Measurements from ENCODE around the gene ERICH4.

The ERICH4 gene

DNA sequence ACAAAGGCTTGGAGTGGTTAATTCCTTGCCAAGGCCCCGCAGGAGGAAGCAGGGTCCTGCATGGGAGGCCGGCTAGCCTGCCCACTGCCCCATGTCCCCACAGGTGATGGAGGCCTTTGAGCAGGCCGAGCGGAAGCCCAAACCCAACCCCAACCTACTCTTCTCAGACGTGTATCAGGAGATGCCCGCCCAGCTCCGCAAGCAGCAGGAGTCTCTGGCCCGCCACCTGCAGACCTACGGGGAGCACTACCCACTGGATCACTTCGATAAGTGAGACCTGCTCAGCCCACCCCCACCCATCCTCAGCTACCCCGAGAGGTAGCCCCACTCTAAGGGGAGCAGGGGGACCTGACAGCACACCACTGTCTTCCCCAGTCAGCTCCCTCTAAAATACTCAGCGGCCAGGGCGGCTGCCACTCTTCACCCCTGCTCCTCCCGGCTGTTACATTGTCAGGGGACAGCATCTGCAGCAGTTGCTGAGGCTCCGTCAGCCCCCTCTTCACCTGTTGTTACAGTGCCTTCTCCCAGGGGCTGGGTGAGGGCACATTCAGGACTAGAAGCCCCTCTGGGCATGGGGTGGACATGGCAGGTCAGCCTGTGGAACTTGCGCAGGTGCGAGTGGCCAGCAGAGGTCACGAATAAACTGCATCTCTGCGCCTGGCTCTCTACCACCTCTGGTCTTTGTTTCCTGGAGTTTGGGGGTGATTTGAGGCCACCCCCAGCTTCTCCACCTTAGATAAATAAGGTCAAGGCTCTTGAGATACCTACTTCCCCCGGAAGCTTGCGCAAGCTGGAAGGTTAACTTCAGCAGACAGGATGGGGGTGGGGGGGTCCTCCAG lies 18.4 kb upstream of the ERICH4 start:
- TF ChIP-seq, protein P1, sequence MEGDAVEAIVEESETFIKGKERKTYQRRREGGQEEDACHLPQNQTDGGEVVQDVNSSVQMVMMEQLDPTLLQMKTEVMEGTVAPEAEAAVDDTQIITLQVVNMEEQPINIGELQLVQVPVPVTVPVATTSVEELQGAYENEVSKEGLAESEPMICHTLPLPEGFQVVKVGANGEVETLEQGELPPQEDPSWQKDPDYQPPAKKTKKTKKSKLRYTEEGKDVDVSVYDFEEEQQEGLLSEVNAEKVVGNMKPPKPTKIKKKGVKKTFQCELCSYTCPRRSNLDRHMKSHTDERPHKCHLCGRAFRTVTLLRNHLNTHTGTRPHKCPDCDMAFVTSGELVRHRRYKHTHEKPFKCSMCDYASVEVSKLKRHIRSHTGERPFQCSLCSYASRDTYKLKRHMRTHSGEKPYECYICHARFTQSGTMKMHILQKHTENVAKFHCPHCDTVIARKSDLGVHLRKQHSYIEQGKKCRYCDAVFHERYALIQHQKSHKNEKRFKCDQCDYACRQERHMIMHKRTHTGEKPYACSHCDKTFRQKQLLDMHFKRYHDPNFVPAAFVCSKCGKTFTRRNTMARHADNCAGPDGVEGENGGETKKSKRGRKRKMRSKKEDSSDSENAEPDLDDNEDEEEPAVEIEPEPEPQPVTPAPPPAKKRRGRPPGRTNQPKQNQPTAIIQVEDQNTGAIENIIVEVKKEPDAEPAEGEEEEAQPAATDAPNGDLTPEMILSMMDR (IDR thresholded peaks at IDR 0.05; ENCODE audit: borderline replicate concordance, insufficient read depth, low read depth, low read length), result no peak
- no peak overlapping the region for H3K4me3 ChIP-seq (ENCODE audit: low read depth, low read length)

DNA sequence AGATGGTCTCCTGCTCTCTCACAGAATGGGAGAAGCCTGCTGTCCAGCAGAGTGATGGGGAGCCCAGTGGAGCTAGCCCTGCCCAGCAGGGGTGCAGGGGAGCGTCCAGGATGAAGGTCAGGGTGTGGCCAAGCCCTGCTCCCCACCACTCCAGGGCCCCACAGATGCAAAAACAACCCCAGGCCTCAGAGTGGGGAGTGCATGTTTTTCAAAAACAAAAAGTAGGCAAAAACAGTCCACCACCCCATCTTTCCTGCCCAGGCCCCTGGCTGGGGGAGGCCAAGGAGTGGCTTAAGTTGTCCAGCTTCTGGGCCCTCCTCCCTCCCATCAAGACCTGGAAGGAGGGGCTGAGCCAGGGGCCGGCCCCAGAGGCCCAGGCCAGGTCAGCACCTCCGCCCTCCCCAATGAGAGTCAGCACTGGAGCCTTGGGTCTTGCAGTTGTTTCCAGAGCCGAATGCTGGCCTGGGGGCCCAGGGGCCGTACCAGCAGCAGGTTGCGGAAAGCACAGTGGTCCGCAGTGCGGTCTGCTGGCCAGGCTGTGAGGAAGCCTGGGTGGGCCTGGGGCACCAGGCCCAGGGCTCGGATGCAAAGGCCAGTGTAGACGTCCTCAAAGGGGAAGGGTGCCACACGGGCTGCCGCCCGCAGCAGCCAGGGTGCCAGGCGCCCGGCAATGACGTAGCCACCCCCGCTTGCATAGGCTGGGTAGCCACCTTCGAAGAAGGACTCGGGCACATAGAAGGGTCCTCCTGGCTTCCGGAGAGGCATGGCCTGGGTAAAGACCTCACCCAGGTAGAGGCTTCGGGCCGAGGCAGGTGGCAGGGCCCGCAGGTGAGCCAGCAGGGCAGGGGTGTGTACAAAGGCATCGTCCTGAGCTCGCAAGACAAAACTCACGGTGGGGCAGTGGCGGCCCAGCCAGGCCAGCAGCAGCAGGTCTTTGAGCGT lies 17.5 kb upstream of the ERICH4 start:
- H3K4me3 ChIP-seq (ENCODE audit: low read depth, low read length), result no peak overlapping the region
- TF ChIP-seq, protein P1 (IDR thresholded peaks at IDR 0.05; ENCODE audit: borderline replicate concordance, insufficient read depth, low read depth, low read length), result no peak

DNA sequence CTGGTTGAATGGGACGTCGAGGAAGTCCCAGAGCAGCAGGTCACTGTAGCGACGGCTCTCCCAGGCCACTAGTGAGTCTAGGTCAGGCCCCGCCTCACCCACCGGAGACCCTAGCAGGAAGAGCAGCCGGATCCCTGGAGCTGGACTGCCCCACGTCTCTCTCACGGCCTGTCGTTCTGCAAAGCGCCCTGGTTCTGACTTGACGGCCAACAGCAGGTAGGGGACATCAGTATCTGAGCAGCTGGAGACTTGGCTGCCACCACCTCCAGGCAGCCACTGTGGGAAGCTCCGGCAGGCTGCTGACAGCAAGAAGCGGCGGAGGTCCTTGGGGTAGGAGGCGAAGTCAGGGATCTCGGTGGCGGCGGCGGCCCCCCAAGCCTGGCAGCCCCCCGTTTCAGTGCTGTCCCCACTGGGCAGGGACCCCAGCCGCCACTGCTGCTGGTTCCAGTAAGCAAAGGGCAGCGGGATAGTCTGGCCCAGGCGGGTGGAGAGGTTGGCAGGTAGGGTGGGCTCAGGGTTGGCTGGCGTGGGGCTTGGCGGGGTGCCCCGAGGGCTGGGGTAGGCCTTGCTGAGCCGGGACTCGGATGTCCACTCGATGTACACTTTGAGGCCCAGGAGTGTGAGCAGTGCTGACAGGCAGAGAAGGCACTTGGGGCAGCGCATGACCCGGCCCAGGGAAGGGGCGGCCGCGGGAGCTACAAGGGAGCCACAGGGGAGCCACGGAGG lies 16.7 kb upstream of the ERICH4 start:
- no peak overlapping the region for H3K4me3 ChIP-seq (ENCODE audit: low read depth, low read length)
- TF ChIP-seq, protein P1 (IDR thresholded peaks at IDR 0.05; ENCODE audit: borderline replicate concordance, insufficient read depth, low read depth, low read length), result no peak

DNA sequence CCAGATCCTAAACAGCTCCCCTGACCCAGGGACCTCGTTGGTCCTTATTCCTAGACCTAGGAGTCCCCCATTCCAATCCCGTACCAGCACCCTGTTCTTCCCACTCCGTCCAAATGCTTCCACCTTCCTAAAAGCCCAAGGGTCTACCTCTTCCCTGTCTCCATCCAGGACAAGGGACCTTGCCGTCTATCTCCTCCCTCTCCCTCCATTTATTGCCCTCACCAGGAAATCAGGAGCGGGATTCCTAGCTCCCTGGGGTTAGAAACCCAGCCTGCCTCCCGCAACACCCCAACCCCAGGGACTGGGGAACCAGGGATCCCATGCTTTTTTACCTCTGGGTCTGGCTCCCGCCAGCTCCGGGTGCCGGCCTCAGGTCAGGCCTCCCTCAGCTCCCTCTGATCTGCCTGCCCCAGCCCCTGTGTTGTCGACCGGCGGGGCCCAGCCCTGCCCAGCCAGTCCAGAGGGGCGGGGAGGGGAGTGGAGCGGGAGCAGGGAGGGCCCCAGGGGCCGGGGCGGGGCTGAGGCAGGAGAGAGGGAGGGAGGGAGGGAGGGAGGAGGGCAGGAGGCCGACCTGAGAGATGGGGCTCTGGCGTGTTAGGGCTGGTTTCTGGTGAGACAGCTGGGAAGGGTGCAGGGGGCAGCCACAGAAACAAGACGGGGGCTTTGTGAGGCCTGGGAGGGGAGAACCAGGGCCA lies 15.9 kb upstream of the ERICH4 start, which contains the start of gene B3GNT8:
Gene B3GNT8, minus strand, starts transcription at position 423 of the 695 bp plus-strand sequence. CDS start 596 bp downstream, outside the sequence.
- no peak within 1 kb of the TSS for H3K4me3 ChIP-seq (ENCODE audit: low read depth, low read length)
- TF ChIP-seq, protein P1 (IDR thresholded peaks at IDR 0.05; ENCODE audit: borderline replicate concordance, insufficient read depth, low read depth, low read length), result no peak

DNA sequence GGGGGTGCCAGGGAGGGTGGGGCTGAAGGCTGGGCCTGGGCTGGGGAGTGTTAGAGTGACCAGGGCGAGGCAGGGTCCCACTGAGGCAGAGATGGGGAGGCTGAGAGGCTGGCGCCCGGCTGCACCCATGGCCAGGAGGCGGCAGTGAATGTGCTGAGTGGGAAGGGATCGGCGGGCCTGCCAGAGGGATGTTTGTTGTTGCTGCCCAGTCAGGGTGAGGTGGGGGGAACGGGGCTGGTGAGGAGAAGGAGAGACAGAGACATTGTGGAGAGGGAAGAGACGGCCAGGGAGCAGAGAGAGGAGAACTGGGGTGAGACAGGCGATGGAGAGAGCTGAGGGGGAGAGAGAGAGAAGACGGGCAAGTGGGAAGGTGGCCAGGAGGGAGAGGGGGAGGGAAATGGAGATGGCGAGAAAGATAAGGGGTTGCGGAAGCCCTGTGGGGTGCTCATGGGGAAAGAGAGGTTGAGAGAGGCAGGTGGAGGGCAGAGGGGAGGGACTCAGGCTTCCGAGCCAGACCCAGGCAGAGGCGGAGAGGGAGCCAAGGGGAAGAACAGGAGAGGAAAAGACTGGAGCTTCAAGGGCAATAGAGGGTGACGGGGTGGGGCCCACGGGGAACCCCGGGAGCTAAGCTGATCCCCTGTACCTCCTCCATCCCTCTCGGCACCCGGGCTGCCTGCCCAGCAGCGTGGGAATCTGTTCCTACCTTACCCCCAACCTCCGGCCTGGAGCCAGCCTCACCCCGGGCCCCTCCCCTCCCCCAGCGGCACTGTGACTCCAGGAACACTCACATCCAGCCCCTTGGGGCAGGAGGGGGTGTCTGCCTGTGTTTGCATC lies 15.1 kb upstream of the ERICH4 start:
- TF ChIP-seq, protein P1 (IDR thresholded peaks at IDR 0.05; ENCODE audit: borderline replicate concordance, insufficient read depth, low read depth, low read length), result no peak
- no peak overlapping the region for H3K4me3 ChIP-seq (ENCODE audit: low read depth, low read length)

Data from GM12875 (cell line).